ENCODE measurements around the gene XCR1.
A peak's percentile ranks its signal among the peaks of the same experiment; 100 is the strongest.
"Not testable (repeated sequence)": the region's sequence is repeated elsewhere in the genome, so short reads cannot be mapped to it uniquely, and the experiment has no call there.

The XCR1 gene

GRCh38 chr3:46006238-46007032 lies 20.8 kb downstream of the XCR1 start:
- DNase-seq (ENCODE audit: low read depth) = no peak

GRCh38 chr3:46003706-46004105 lies 23.6 kb downstream of the XCR1 start:
- not testable (repeated sequence) for DNase-seq (ENCODE audit: low read depth)

- DNase-seq (ENCODE audit: low read depth) = no peak
These were observed 26.1 kb downstream of the XCR1 start for GRCh38 chr3:46001178-46001577.

- DNase-seq (ENCODE audit: low read depth) = no peak
These were observed 29.3 kb downstream of the XCR1 start for GRCh38 chr3:45997942-45998341.

GRCh38 chr3:45997499-45997898 lies 29.8 kb downstream of the XCR1 start:
- DNase-seq (ENCODE audit: low read depth) = not testable (repeated sequence)

- peak; percentile 87 for DNase-seq (ENCODE audit: low read depth)
These were observed 31.8 kb downstream of the XCR1 start, which contains the start of gene FYCO1 for GRCh38 chr3:45995236-45996192. TSS of gene FYCO1 (minus strand) at chr3:45995824. CDS start at chr3:45984910, 10,914 bp downstream.

GRCh38 chr3:45994419-45995235 lies 32.7 kb downstream of the XCR1 start:
- peak; percentile 34 for DNase-seq (ENCODE audit: low read depth)

GRCh38 chr3:45993421-45994027 lies 33.8 kb downstream of the XCR1 start:
- no peak for DNase-seq (ENCODE audit: low read depth)

- DNase-seq (ENCODE audit: low read depth) = no peak
These were observed 34.5 kb downstream of the XCR1 start for GRCh38 chr3:45992821-45993221.

- DNase-seq (ENCODE audit: low read depth) = no peak
These were observed 35.1 kb downstream of the XCR1 start for GRCh38 chr3:45992133-45992729.

GRCh38 chr3:45991341-45991740 lies 35.9 kb downstream of the XCR1 start:
- no peak for DNase-seq (ENCODE audit: low read depth)

- DNase-seq (ENCODE audit: low read depth) = no peak
These were observed 37.1 kb downstream of the XCR1 start for GRCh38 chr3:45990181-45990580.

- DNase-seq (ENCODE audit: low read depth) = no peak
These were observed 38.5 kb downstream of the XCR1 start for GRCh38 chr3:45988804-45989203.

GRCh38 chr3:45988362-45988761 lies 38.9 kb downstream of the XCR1 start:
- DNase-seq (ENCODE audit: low read depth) = no peak

GRCh38 chr3:45987368-45988291 lies 39.7 kb downstream of the XCR1 start:
- DNase-seq (ENCODE audit: low read depth) = no peak

GRCh38 chr3:45986303-45986982 lies 40.8 kb downstream of the XCR1 start:
- no peak for DNase-seq (ENCODE audit: low read depth)

GRCh38 chr3:45985532-45986302 lies 41.6 kb downstream of the XCR1 start:
- DNase-seq (ENCODE audit: low read depth) = no peak
